ENCODE results near the gene UIMC1. TPM values are rescaled to one million over a fixed set of nuclear protein-coding genes. Genes with fewer than 3 reads are reported as not detected.

Gene UIMC1
- total and polyA plus RNA-seq, 2 of the 13 experiments (the other 11 are each of a cell fraction or from before 2014, with no cell fraction given): 18.9 to 32.7 TPM

- TF ChIP-seq ZFP36L1 (CRISPR knock-in tag; IDR thresholded peaks at IDR 0.05): no peak
- peak; percentile 68; the same call in 1 of the 2 replicates for TF ChIP-seq CCDC6 (CRISPR knock-in tag; IDR thresholded peaks at IDR 0.05)
- peak; percentile 28; the same call in 1 of the 2 replicates for TF ChIP-seq FOXA3 (CRISPR knock-in tag; IDR thresholded peaks at IDR 0.05)
- no peak; the same call in 1 of the 2 replicates for TF ChIP-seq ZNF788 (CRISPR knock-in tag; IDR thresholded peaks at IDR 0.05; ENCODE audit: borderline replicate concordance)
- TF ChIP-seq, protein P1, sequence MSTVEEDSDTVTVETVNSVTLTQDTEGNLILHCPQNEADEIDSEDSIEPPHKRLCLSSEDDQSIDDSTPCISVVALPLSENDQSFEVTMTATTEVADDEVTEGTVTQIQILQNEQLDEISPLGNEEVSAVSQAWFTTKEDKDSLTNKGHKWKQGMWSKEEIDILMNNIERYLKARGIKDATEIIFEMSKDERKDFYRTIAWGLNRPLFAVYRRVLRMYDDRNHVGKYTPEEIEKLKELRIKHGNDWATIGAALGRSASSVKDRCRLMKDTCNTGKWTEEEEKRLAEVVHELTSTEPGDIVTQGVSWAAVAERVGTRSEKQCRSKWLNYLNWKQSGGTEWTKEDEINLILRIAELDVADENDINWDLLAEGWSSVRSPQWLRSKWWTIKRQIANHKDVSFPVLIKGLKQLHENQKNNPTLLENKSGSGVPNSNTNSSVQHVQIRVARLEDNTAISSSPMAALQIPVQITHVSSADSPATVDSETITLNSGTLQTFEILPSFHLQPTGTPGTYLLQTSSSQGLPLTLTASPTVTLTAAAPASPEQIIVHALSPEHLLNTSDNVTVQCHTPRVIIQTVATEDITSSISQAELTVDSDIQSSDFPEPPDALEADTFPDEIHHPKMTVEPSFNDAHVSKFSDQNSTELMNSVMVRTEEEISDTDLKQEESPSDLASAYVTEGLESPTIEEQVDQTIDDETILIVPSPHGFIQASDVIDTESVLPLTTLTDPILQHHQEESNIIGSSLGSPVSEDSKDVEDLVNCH (CRISPR knock-in tag; IDR thresholded peaks at IDR 0.05): no peak
- TF ChIP-seq ZFX (CRISPR knock-in tag; IDR thresholded peaks at IDR 0.05; ENCODE audit: low read depth): peak; percentile 99
- peak; percentile 56 for TF ChIP-seq SALL1 (CRISPR knock-in tag; IDR thresholded peaks at IDR 0.05)
- no peak for TF ChIP-seq EHMT2 (IDR thresholded peaks at IDR 0.05; ENCODE audit: borderline replicate concordance, low read depth, low read length)
- no peak for TF ChIP-seq FUBP1 (CRISPR knock-in tag; IDR thresholded peaks at IDR 0.05; ENCODE audit: borderline replicate concordance)
- TF ChIP-seq, protein P2, sequence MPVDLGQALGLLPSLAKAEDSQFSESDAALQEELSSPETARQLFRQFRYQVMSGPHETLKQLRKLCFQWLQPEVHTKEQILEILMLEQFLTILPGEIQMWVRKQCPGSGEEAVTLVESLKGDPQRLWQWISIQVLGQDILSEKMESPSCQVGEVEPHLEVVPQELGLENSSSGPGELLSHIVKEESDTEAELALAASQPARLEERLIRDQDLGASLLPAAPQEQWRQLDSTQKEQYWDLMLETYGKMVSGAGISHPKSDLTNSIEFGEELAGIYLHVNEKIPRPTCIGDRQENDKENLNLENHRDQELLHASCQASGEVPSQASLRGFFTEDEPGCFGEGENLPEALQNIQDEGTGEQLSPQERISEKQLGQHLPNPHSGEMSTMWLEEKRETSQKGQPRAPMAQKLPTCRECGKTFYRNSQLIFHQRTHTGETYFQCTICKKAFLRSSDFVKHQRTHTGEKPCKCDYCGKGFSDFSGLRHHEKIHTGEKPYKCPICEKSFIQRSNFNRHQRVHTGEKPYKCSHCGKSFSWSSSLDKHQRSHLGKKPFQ (CRISPR knock-in tag; IDR thresholded peaks at IDR 0.05; ENCODE audit: insufficient replicate concordance): peak; percentile 52
- no peak for TF ChIP-seq HNF4G (IDR thresholded peaks at IDR 0.05; ENCODE audit: borderline replicate concordance, low read depth, low read length)
- TF ChIP-seq HNF4G (CRISPR knock-in tag; IDR thresholded peaks at IDR 0.05; ENCODE audit: borderline replicate concordance, low read depth): no peak
- no peak; the same call in 1 of the 2 replicates for TF ChIP-seq BCL3 (CRISPR knock-in tag; IDR thresholded peaks at IDR 0.05)
- TF ChIP-seq RORA (CRISPR knock-in tag; IDR thresholded peaks at IDR 0.05): no peak
- no peak for TF ChIP-seq PCBP2 (optimal IDR thresholded peaks at IDR 0.05; ENCODE audit: low read depth, low read length, poor library complexity, severe bottlenecking)
- no peak; the same call in 1 of the 2 replicates for TF ChIP-seq HDAC1 (CRISPR knock-in tag; IDR thresholded peaks at IDR 0.05)
- TF ChIP-seq DPF2 (CRISPR knock-in tag; IDR thresholded peaks at IDR 0.05; ENCODE audit: borderline replicate concordance, low read depth): no peak
- no peak; the same call in 1 of the 2 replicates for TF ChIP-seq CBFB (CRISPR knock-in tag; IDR thresholded peaks at IDR 0.05)
- TF ChIP-seq ZFP82 (CRISPR knock-in tag; IDR thresholded peaks at IDR 0.05; ENCODE audit: borderline replicate concordance): no peak
- no peak for TF ChIP-seq ZNF253 (CRISPR knock-in tag; IDR thresholded peaks at IDR 0.05; ENCODE audit: borderline replicate concordance)
- no peak for TF ChIP-seq RAD51 (IDR thresholded peaks at IDR 0.05; ENCODE audit: borderline replicate concordance)
Measured at GRCh38 chr5:177022386-177023302, 16.1 kb upstream of the UIMC1 start, which contains the start of gene ZNF346 (continued).
